ENCODE results near the gene DEPDC1. TPM values are rescaled to one million over a fixed set of nuclear protein-coding genes. Genes with fewer than 3 reads are reported as not detected.
"Not testable (repeated sequence)": the region's sequence is repeated elsewhere in the genome, so short reads cannot be mapped to it uniquely, and the experiment has no call there.

DEPDC1 gene
- total RNA-seq, 1 donor from 2014 or later: 2.4 TPM

- DNase-seq (ENCODE audit: low spot score in 2 of 2) (no peak), FAIRE-seq (no peak)
These were observed 18.2 kb downstream of the DEPDC1 start for GRCh38 chr1:68478662-68479061.

GRCh38 chr1:68476626-68477025 is 20.3 kb downstream of the DEPDC1 start:
- not testable (repeated sequence) for DNase-seq (ENCODE audit: low spot score in 2 of 2)
- FAIRE-seq: peak; percentile 77

DNA sequence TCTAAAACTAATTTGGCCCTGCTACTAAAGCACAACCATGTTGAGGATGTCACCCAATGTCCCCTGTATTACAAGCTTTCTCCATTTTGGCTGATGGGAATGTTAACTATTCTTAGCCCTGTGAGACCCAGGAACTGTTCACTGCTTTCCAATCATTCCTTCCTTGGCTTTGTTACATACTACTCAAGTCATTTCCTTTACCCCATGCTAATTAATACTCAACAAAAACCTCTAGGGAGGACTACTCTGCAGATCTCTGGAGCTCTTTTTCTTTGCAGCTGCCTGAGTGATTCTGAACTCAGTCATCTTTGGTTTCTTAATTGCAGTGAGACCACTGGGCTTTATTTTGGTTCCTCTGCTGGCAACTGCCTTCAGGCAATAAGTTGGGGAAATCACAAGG is 23.8 kb downstream of the DEPDC1 start:
- DNase-seq (ENCODE audit: low spot score in 2 of 2): no peak

GRCh38 chr1:68470388-68470970 is 26.4 kb downstream of the DEPDC1 start:
- FAIRE-seq (peak; percentile 40), DNase-seq (ENCODE audit: low spot score in 2 of 2) (no peak)

More for the DNA sequence above, 23.8 kb downstream of the DEPDC1 start:
- no peak for FAIRE-seq

DNA sequence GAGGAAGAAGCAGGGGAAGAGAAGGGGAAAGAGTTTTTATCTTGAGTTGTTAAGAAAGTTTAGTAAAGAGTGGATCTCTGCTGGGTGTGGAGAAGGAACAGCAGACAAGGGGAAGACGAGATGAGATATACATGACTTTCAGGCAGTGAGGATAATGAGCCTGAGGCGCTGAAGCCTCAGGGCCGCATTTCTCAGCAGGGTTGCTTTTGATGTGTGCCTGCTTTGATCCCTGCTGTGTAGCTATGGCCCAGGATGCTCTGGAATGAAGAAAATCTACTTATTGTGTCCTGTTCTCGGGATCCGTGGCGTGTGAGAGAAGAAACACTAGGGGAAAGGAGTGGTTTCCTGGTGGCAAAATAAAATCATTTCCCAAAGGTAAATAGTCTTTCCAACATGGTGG is 32.0 kb downstream of the DEPDC1 start:
- DNase-seq (ENCODE audit: low spot score in 2 of 2) (no peak), FAIRE-seq (no peak)

DNA sequence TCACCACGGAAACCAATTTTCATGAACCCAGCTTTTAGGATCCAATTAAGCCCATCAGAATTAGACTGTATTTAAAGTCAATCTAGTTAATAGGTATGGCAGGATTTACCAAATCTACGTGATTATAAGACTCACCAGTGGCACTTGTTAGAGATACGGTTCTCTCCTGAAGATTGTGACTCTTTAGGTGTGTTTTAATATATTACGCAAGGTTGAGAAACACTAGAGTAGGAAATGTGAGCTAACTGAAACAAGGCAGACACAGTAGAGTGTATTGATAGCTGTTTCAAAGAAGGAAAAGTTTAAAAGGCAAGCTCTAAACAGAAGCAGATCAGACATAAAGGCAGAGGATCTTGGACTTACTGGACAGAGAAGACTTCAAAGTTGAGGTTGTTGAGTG is 35.9 kb downstream of the DEPDC1 start:
- FAIRE-seq (no peak), DNase-seq (ENCODE audit: low spot score in 2 of 2) (no peak)

GRCh38 chr1:68459796-68460195 is 37.1 kb downstream of the DEPDC1 start:
- no peak for DNase-seq (ENCODE audit: low spot score in 2 of 2)
- FAIRE-seq: no peak

- FAIRE-seq: no peak
- DNase-seq (ENCODE audit: low spot score in 2 of 2): no peak
These were observed 37.8 kb downstream of the DEPDC1 start for GRCh38 chr1:68459091-68459490.

- no peak for DNase-seq (ENCODE audit: low spot score in 2 of 2)
- FAIRE-seq: no peak
These were observed 40.7 kb downstream of the DEPDC1 start for GRCh38 chr1:68456202-68456601.

GRCh38 chr1:68454534-68454933 is 42.3 kb downstream of the DEPDC1 start:
- FAIRE-seq (no peak), DNase-seq (ENCODE audit: low spot score in 2 of 2) (no peak)

GRCh38 chr1:68453060-68453670 is 43.7 kb downstream of the DEPDC1 start:
- FAIRE-seq: no peak

GRCh38 chr1:68449901-68450300 is 47.0 kb downstream of the DEPDC1 start, which contains the start of gene RPE65:
Gene RPE65, minus strand, starts transcription at chr1:68449954. Its CDS starts 49 bp downstream, at chr1:68449905.
- FAIRE-seq: no peak
- no peak for DNase-seq (ENCODE audit: low spot score in 2 of 2)

More at GRCh38 chr1:68453060-68453670, 43.7 kb downstream of the DEPDC1 start:
- DNase-seq (ENCODE audit: low spot score in 2 of 2): no peak

- DNase-seq (ENCODE audit: low spot score in 2 of 2) (no peak), FAIRE-seq (no peak)
These were observed 48.5 kb downstream of the DEPDC1 start for GRCh38 chr1:68448365-68448764.

DNA sequence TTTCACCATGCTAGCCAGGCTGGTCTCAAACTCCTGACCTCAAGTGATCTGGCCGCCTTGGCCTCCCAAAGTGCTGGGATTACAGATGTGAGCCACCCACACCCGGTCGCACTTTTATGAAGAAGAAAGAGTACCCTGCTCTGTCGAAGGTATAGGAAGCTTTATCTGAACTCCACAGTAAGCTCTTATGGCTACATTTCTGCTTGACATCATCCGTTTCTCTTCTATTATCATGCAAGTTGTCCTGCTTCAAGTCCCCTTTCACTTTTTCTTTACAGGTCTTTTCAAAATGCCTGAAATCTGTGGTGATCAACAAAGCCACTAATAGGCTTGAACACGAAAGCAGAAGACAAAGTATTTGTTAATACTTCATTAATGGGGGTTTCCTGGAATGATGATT is 51.2 kb downstream of the DEPDC1 start:
- FAIRE-seq (no peak), DNase-seq (ENCODE audit: low spot score in 2 of 2) (no peak)

DNA sequence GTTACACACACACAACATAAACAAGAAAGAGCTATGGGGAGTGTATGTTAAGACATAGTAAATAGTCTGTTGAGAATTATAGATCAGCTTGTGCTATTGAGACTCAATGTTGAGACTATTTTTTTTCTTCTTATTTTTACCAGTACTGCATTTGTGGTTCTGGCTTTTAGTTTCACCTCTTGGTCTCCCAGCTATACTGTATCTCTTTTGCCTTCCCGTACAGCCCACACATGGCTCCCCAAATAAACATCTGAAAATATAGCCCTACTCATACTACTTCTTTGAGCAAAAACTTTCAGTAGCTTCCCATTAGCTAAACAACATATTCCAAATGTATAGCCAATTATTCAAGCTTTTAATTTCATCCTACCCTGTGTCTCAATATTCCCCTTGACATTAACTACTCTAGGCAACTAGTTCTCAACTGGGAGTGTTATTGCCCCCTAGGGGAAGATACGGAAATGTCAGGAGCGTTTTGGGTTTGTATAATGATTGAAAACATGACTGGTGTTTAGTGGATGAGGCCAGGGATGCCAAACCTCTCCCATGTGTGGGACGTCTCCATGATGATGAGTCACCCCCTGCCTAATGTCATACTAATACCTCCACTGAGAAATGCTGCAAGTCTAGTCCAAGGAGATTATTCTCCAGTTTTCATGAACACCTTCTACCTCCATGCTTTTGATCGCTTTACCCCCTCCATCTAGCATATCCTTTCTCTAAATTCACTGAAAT is 53.9 kb downstream of the DEPDC1 start:
- FAIRE-seq: no peak

GRCh38 chr1:68442006-68442405 is 54.9 kb downstream of the DEPDC1 start:
- DNase-seq (ENCODE audit: low spot score in 2 of 2) (no peak), FAIRE-seq (no peak)

More for the DNA sequence above, 53.9 kb downstream of the DEPDC1 start:
- DNase-seq (ENCODE audit: low spot score in 2 of 2): no peak

DNA sequence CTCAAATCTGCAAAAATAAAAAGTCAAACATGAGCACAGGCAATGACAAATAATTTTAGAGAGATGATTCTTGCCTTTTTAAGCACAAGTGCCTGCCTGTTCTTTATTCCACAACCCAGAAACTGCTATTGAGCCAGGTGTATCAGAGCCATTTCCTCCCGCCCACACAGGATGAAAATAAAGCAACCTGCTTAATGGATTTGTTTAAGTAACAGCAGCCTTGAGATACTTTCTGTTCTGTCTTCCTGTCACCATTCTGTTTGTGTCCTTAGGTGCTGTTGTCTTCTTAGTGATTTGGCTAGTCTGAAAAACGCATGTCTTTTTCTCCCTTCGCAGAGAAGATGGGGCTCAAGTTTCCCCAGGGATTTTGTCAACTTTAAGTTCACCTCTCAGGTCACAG is 58.6 kb downstream of the DEPDC1 start:
- DNase-seq (ENCODE audit: low spot score in 2 of 2): no peak
- no peak for FAIRE-seq

DNA sequence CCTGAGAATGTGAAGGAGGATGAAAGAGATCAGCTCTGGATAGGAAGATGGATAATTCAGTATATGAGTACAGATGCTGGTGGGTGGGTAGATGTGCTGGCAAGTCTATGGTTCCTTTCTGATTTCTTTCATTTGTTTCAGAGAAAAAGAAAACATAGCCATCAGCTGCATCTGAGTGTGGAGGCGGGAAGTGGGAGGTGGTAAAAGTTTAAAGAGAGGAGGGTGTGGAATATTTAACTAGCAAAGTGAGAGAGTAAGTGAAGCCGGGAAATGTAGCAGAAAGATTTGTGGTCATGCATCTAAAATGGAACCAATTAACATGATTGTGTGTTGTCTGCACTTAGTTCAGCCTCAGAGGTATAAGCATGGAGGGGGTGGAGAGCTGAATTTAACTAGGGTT is 63.5 kb downstream of the DEPDC1 start:
- no peak for DNase-seq (ENCODE audit: low spot score in 2 of 2)
- FAIRE-seq: no peak

DNA sequence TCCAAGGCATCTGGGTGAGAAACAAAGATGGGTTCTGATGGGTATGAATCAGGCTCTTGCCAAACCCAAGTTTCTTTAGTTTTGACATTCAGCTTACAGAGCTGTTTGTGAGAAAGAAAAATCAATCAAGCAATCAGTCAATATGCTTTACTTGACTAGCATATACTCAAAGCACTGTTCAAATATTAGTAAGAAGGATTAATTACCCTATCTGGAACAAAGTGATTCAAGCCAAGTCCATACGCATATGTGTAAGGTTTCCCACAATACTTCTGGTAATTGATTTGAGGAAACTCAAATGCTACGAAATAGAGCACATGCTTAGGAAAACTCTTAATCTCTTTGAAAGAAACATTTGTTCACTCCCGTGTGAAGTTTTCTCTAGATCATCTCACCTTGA is 65.8 kb downstream of the DEPDC1 start:
- FAIRE-seq: no peak
- no peak for DNase-seq (ENCODE audit: low spot score in 2 of 2)

GRCh38 chr1:68429233-68429808 is 67.6 kb downstream of the DEPDC1 start:
- DNase-seq (ENCODE audit: low spot score in 2 of 2) (no peak), FAIRE-seq (no peak)

- no peak for FAIRE-seq
- DNase-seq (ENCODE audit: low spot score in 2 of 2): no peak
These were observed 70.3 kb downstream of the DEPDC1 start for GRCh38 chr1:68426594-68426993.
